DOHH2 (cell line): Measurements from ENCODE around the gene RPL19.

ENCODE experiments used
- H3F3A ChIP-seq: fragments of 200-600 bp; sonication (generic), shearing (Covaris generic); 2 replicates; pipeline ENCODE4 v1.6.0; 2016; ENCODE audit warnings: antibody characterized with exemption, mild to moderate bottlenecking; ENCODE audit not compliant: control insufficient read depth, insufficient read depth
- H3K27ac ChIP-seq: fragments of 200-600 bp; sonication (generic); 2 replicates; pipeline ENCODE4 v1.5.1; 2014; ENCODE audit warnings: low read depth, mild to moderate bottlenecking, low read length, moderate library complexity
- H3K27me3 ChIP-seq: fragments of 200-600 bp; sonication (generic); 2 replicates; pipeline ENCODE4 v1.6.1; 2014; ENCODE audit warnings: mild to moderate bottlenecking, low read length, mixed read lengths; ENCODE audit not compliant: control insufficient read depth
- H3K36me3 ChIP-seq: fragments of 200-600 bp; sonication (generic); 2 replicates; pipeline ENCODE4 v1.6.1; 2014; ENCODE audit warnings: mild to moderate bottlenecking, low read length, moderate library complexity, mixed read lengths; ENCODE audit not compliant: control insufficient read depth
- H3K4me1 ChIP-seq: fragments of 200-600 bp; sonication (generic); 2 replicates; pipeline ENCODE4 v1.6.1; 2014; ENCODE audit warnings: mild to moderate bottlenecking, low read length, mixed read lengths; ENCODE audit not compliant: control insufficient read depth
- H3K4me2 ChIP-seq: fragments of 200-600 bp; sonication (generic); 2 replicates; pipeline ENCODE4 v1.6.0; 2014; ENCODE audit warnings: mild to moderate bottlenecking, low read length, moderate library complexity
- H3K4me3 ChIP-seq: fragments of 200-600 bp; sonication (generic); 2 replicates; pipeline ENCODE4 v1.5.1; 2014; ENCODE audit warnings: mild to moderate bottlenecking, low read length, mixed read lengths
- H3K79me2 ChIP-seq: fragments of 200-600 bp; sonication (generic); 2 replicates; pipeline ENCODE4 v1.6.1; 2014; ENCODE audit warnings: mild to moderate bottlenecking, low read length, mixed read lengths; ENCODE audit not compliant: control insufficient read depth
- H3K9me2 ChIP-seq: fragments of 200-600 bp; sonication (generic); replicated peaks from 2 replicates; pipeline ENCODE4 v1.6.1; 2014; ENCODE audit warnings: mild to moderate bottlenecking, low read length, mixed read lengths; ENCODE audit not compliant: control insufficient read depth
- H3K9me3 ChIP-seq: fragments of 200-600 bp; sonication (generic); 2 replicates; pipeline ENCODE4 v1.6.1; 2014; ENCODE audit warnings: antibody characterized with exemption, low read length, mixed read lengths; ENCODE audit not compliant: control insufficient read depth, insufficient read depth
- H4K20me1 ChIP-seq: fragments of 200-600 bp; sonication (generic); 2 replicates; pipeline ENCODE4 v1.6.0; 2014; ENCODE audit warnings: low read depth, mild to moderate bottlenecking, antibody characterized with exemption, low read length, moderate library complexity; ENCODE audit not compliant: control insufficient read depth, insufficient read depth
- EZH2phosphoT487 ChIP-seq: fragments of 200-600 bp; sonication (generic); IDR thresholded peaks from 2 replicates; pipeline ENCODE4 v1.6.1; 2017; ENCODE audit warnings: borderline replicate concordance, mild to moderate bottlenecking, antibody characterized with exemption, low read length, moderate library complexity, mixed read lengths
- TF ChIP-seq, protein P1 (sequence below): fragments of 200-600 bp; sonication (generic); IDR thresholded peaks from one replicate; pipeline ENCODE4 v1.5.1; 2014; ENCODE audit warnings: antibody characterized with exemption, mild to moderate bottlenecking, low read depth, low read length; ENCODE audit not compliant: poor library complexity, severe bottlenecking

The RPL19 gene

DNA sequence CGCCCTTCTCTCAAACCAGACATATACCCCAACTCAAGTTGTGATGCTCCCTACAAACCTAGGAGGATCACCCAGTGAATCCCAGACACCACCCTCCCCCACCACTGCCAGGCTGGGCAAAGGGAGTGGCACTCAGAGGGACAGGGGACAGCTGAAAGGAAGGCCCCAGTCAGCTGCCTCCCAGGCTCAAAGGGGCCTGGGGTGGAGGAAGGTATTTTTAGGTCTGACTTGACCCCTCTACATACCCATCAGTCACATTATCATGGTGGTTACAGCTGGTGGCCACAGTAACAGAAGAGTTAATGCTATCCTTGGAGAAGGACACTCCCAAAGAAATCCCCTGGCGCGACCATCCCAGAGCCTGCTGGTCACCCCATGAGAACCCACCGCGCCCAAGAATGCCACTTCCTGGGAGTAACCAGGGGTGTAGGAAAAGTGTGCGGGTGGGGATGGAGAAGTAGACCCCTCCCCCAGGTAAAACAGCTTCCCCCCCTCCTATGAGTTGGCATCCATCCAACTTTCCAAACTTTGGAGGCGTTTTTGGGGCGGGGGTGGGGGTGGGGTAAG lies 3.8 kb upstream of the RPL19 start:
- H3K27ac ChIP-seq = no peak overlapping the region; the same call in 1 of the 2 replicates
- no peaks in the 10 kb centered on the region for H3K9me2 ChIP-seq
- TF ChIP-seq EZH2phosphoT487 = no peak
- TF ChIP-seq, protein P1, sequence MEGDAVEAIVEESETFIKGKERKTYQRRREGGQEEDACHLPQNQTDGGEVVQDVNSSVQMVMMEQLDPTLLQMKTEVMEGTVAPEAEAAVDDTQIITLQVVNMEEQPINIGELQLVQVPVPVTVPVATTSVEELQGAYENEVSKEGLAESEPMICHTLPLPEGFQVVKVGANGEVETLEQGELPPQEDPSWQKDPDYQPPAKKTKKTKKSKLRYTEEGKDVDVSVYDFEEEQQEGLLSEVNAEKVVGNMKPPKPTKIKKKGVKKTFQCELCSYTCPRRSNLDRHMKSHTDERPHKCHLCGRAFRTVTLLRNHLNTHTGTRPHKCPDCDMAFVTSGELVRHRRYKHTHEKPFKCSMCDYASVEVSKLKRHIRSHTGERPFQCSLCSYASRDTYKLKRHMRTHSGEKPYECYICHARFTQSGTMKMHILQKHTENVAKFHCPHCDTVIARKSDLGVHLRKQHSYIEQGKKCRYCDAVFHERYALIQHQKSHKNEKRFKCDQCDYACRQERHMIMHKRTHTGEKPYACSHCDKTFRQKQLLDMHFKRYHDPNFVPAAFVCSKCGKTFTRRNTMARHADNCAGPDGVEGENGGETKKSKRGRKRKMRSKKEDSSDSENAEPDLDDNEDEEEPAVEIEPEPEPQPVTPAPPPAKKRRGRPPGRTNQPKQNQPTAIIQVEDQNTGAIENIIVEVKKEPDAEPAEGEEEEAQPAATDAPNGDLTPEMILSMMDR = no peak

GRCh38 chr17:39196808-39197291 lies 3.2 kb upstream of the RPL19 start:
- H3K9me3 ChIP-seq = no peaks in the 10 kb centered on the region
- peaks cover 62% of the 10 kb centered on the region for H3K36me3 ChIP-seq
- H3K4me2 ChIP-seq = peak overlapping the region; percentile 98
- H3K27ac ChIP-seq = peak overlapping the region; percentile 48
- H3K4me3 ChIP-seq = peak overlapping the region; percentile 100
- no peaks in the 10 kb centered on the region for H3K27me3 ChIP-seq
- H3K79me2 ChIP-seq = peaks cover 48% of the 10 kb centered on the region
- peaks cover 46% of the 10 kb centered on the region for H3K4me1 ChIP-seq
- TF ChIP-seq, protein P1 = no peak
- TF ChIP-seq EZH2phosphoT487 = no peak
- H3F3A ChIP-seq = peaks cover 33% of the 10 kb centered on the region
- peaks cover 12% of the 10 kb centered on the region for H4K20me1 ChIP-seq
- H3K9me2 ChIP-seq = no peaks in the 10 kb centered on the region

More for the DNA sequence above, 3.8 kb upstream of the RPL19 start:
- Histone ChIP-seq H3K9me3 (no peaks in the 10 kb centered on the region), H4K20me1 (peaks cover 9% of the 10 kb centered on the region; the same call in 1 of the 2 replicates), H3K36me3 (peaks cover 62% of the 10 kb centered on the region), H3K4me1 (peaks cover 40% of the 10 kb centered on the region), H3K27me3 (no peaks in the 10 kb centered on the region), H3K4me3 (peak overlapping the region; percentile 100), H3F3A (peaks cover 28% of the 10 kb centered on the region), H3K4me2 (peak overlapping the region; percentile 98), H3K79me2 (peaks cover 43% of the 10 kb centered on the region)

DNA sequence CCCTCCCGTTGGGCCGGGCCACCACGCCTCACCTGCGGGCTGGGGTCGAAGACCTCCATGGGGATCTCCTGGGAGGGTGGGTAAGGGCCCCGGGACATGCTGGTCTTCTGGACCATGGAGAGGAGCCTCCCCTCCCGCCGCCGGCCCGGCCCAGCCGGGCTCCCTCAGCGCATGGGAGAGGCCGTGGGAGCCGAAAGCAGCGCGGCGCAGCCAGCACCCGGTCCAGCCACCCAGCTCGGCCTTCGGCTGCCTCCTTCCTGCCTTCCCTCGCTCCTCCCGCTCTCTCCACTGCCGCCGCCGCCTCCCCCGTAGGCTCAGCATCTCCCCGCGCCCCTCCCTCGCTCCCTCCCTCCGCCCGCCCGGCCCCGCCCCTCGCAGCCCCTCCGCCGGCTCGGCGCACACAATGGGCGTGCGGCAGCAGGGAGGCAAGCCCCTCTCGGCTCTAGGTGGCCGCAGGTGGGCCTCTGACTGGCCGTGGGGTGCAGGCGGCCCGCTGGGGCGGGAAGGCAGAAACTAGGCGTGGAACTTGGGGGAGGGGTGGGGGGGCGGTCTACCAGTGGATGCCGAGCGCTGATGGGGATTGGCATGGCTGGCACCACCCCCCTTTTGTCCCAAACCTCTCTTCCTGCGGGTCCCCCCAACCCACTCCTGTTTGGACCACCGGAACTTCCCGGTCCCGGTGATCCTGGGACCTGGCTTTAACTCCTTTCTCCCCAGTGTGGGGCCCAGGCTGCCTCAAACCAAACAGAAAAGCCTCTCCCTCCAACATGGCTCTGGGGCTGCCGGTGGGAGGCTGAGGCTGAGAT lies 2.5 kb upstream of the RPL19 start, which contains the start of gene CACNB1:
Gene CACNB1 (minus strand): TSS at position 290 of the 806 bp plus-strand sequence. CDS start 174 bp downstream, at position 116.
- peak within 1 kb of the TSS; percentile 100 for H3K4me3 ChIP-seq
- H3K9me2 ChIP-seq = no peaks in the 10 kb centered on the region
- H3K4me2 ChIP-seq = peak within 1 kb of the TSS; percentile 98
- peaks cover 53% of the 10 kb centered on the region for H3K4me1 ChIP-seq
- H3K27ac ChIP-seq = peak within 1 kb of the TSS; percentile 92
- no peaks in the 10 kb centered on the region for H3K27me3 ChIP-seq
- peaks cover 63% of the 10 kb centered on the region for H3K36me3 ChIP-seq
- TF ChIP-seq EZH2phosphoT487 = no peak
- TF ChIP-seq, protein P1 = no peak
- no peaks in the 10 kb centered on the region for H3K9me3 ChIP-seq
- peaks cover 40% of the 10 kb centered on the region for H3F3A ChIP-seq
- H4K20me1 ChIP-seq = peaks cover 13% of the 10 kb centered on the region
- peaks cover 55% of the 10 kb centered on the region for H3K79me2 ChIP-seq
